HG03439 (cell line): ENCODE results near the gene MAPK12.

Experiments used
- ATAC-seq: cut with Tn5 transposase; IDR thresholded peaks from one replicate; pipeline ENCODE4 v1.9.1; 2021; ENCODE audit warnings: mild to moderate bottlenecking, moderate library complexity; ENCODE audit not compliant: unreplicated experiment

The MAPK12 gene

DNA sequence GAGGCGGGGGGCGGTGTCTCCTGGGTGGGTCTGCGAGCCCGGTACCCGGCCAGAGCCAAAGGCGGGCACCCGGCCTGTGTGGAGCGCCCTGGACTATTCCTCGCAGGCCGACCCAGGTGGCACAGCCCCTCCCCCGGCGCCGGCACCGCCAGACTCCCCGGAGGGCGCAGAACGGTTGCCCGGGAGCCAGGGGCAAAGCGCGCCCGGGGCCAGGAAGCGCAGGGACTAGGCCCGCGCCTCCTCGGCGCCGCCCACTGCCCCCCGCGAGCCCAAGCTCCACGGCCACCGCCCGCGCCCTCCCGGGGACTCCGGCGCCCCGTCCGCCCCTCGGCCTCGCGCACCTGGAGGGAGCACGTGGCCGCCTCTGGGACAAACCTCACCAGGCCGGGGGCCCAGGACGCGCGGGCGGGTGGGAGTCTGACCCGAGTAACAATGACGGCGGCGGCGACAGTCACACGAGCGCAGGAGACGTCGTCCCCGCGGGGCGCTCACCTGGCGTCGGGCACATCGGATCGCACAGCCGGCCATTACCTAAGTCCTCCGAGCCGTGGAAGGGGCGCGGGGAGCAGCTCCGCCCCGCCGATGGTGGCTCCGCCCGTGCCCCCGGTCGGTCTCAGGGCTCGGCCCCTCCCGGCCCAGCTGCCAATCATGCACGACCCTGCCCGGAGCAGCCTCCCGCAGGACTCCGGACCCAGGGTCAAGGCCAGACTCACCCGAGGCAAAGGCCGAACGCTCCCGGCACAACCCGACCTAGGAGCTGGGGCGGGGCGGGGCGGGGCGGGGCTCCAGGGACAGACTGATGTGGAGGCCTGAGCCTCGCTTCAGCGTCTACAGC lies 38.5 kb upstream of the MAPK12 start:
- ATAC-seq: no peak

DNA sequence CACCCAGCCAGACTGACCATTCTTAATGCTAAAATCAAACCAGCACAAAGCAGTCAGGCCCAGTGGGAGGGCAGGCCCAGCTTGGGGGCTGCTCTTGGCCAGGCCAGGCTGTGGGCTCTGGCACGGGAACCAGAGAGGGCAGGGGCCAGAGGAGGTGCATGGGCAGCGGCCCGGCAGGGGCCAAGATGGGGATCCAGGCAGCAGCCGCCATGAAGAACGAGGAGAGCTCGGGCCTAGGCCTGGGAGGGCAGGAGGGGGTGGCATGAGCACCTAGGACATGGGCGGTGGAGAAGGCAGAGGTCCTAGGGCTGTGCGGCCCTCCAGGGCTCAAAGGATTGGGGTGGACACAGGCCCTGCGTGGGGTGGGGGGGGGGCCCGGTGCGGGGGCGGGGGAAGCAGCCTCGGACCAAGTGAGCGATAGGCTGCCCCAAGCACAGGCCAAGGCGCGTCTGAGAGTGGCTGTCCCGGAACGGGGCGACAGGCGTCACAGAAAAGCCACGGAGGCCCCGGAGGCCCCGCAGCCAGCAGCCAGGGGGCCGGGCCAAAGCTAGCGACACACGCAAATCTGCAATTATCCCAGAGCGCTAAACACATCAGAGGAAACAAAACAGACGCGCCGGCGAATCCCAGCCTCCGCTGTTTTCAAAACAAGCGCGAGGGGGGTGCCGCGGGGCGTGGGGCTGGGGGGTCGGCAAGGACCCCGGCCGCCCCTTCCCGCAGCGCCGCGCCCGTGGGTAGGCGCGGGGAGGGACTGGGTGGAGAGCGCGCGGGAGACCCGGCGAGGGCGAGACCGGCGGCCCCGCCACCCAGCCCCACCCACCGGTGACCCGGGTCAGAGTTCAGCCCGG lies 37.7 kb upstream of the MAPK12 start:
- ATAC-seq: no peak

DNA sequence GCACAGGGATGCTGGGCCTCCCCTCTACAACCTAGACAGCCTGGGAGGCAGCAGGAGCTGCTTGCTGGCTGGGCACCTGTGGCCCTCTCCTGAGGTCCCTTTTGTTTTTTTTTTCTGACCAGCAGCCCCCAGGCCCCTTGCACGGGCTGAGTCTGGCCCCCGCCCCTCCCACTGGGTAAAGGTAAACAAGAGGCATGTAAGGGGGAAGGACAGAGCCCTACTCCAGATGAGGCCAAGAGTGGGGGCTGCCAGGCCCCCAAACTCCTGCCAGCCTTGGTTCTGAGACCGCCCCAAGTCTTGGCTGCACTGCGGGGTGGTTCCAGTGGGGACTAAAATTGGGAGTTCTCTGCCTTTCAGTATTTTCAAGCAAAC lies 36.8 kb upstream of the MAPK12 start:
- ATAC-seq: no peak

DNA sequence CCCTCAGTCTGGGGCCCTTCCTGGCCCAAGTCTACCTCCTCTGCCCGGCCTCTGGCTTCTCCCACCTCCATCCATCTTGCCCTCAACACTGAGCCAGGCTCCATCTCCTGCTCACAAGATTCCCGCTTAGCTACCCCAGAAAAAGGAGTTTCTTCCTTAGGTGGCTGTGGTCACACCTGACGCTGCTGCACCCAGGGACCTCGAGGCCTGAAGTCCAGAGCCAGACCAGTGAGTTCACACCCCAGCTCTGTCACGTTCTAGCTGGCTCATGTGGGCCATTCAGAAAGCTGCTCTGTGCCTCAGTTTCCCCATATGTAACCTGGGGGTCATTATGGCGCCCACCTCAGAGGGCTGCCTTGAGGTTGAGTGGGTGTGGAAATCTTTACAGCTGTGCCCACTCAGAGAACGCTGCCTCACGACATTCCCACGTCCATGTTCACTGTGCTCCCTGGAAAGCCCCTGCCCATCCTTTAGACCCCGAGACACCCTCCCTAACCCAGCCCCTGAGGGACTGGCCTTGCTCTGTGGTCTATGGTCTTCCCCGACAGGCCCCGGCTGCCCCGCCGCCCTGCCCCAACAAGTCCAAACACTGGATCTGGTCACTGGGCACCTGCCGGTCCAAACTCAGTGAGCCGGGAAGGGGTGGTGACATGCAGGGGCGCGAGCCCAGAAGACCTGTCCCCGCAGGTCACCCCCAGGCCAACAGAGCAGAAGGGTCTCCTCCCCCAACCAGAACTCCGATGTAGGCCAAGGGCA lies 36.2 kb upstream of the MAPK12 start:
- ATAC-seq: no peak

DNA sequence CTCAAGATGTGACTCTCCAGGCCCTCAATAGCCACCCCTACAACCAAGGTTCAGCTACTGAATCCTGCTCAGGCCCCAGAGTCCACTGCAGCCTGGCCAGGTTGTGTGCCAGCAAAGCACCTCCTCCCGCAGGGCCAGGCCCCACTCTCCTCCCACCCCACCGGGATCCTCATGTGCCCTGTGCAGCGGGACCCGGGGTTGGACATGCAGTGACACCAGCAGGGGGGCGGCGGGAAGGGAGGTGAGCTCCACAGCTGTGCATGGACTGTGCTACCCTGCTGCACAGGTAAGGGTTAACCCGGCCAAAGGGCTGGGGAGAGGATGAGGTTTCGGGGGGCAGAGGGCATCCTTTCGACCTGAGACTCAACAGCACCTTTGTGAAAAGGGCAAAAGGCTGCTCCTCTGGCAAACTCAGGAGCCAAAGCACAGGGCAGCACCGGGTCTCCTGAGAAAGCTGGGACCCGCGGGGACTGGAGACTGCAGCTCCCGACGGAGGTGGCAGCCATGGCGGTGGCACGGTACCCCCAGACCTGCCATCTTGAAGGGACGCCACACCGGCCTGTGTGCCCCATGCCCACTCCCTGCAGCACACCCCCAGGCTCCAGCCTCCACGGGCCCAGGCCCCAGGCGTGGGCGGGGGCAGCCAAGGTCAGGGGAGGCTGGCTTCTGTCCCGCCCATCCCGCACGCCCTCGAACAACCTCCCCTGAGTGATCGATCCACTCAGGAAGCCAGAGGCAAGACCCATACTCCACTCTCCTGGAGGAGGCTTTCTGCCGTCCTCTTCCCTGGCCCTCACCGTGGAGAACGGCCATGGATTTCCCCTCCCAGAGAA lies 35.4 kb upstream of the MAPK12 start:
- ATAC-seq: no peak

DNA sequence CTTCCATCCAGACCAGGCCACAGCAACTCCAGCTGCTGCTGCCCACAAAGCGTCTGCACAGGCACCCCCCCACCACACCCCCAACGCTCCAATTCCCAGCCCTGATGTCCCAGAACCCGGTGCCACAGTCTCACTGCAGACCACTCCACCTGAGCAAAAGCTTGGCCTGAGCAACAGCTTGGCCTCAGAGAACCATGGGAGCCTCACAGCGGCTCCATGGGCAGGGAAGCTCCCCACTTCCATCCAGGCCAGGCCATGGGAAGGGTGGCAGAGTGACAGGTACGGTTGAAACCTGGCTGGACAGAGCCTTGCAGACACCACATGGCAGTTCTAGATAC lies 32.8 kb upstream of the MAPK12 start:
- no peak for ATAC-seq

DNA sequence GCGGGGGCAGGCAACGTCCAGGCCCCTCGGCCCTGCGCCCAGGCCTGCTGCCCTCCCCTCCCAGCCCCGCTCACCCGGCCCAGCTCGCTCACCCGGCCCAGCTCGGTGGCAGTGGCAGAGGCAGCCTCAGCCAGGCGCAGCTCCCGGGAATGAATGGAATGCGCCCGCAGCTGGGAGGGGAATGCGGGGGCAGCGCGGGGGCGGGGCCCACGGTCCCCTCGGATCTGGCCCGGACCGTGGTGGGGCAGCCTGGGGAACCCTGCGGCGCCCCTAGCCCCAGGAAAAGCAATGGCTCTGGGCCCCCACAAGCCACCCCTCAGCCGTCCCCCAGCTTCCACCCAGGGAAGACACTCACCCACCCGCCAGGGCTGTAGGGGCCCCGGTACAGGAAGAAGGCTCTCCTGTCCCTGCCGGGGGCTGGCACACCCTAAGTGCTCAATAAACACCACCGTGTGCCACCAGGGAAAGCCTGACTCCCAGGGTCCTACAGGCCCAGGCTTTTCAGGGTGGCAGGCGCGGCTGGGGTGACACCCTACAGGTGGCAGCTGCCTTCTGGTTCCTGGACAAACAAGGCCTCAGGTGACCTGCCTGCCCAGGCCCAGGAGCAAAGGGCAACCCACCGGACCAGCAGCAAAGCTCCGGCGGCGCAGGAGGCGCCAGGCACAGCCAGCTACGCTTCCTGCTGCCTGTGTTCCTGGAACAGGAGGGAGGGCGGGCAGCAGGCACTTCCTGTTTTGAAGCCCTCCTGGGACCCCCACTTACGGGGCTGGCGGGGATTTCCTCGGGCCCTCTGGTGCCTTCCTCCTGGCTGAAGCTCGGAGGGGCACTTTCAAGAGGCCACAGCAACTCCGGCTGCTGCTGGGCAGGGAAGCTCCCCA lies 32.2 kb upstream of the MAPK12 start:
- no peak for ATAC-seq

DNA sequence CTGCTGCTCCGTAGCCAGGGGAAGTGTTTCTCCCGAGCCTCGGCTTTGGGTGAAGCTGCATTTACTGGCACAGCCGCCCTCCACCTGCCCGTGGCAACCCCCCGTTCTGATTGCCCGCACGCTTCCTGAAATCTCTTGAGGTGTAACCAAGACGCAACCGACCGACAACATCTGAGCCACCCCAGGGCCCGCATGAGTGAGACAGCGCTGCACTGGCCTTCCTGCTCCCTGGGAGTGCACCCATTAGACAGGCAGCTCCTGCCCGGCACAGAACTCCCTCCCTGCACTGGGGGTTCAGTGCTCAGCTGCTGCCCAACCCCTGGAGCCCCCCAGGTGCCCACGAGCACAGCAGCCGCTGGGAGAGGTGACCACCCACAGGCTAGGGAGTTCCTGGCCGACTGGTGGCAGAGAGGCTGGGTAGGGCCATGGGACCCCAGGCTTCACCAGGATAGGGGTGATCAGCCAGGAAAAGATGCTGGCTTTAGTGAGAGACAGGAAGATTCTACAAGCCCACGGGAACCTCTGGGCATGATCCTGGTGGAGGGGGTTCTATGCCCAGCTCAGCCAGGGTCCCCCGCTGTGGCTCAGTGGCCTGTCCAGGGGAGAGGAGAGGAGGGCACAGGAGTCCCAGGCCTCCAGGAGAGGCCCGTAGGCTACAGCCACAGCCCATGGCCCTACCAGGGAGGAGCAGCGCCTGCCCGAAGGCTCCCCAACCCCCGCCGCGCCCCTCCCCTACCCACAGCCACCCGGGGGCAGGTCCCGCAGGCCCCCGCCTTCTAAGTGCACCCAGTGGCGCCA lies 31.4 kb upstream of the MAPK12 start:
- no peak for ATAC-seq

DNA sequence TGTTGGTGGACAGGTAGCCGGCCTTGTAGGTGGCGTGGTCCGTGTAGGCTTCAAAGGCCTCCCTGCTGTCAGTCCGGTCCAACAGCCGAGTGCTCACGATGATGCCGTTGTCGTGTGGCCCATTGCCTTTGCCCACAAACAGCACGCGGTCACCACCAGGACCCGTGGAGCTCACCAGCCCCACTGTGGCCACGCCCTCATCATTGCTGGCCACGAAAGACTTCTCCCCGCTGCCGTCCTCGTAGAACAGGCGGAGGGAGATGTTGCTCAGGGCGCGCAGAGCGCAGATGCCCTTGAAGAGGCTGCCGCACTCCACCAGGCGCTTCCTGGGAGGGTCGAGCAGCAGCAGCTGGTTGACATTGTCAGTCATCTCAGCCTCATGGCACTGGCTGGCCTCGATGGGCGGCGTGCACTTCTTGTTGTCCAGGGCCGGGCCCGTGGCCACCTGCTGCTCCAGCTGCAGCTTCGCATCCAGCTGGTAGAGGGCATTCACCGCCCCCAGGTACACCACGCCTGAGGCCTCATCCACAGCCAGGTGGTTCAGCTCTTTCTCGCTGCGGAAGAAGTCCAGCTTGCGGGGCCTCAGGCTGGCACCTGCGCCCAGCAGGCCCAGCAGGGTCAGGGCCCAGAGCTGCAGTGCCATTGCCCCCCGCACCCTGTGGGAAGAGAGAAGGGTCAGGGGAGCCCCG lies 28.6 kb upstream of the MAPK12 start:
- ATAC-seq: no peak

DNA sequence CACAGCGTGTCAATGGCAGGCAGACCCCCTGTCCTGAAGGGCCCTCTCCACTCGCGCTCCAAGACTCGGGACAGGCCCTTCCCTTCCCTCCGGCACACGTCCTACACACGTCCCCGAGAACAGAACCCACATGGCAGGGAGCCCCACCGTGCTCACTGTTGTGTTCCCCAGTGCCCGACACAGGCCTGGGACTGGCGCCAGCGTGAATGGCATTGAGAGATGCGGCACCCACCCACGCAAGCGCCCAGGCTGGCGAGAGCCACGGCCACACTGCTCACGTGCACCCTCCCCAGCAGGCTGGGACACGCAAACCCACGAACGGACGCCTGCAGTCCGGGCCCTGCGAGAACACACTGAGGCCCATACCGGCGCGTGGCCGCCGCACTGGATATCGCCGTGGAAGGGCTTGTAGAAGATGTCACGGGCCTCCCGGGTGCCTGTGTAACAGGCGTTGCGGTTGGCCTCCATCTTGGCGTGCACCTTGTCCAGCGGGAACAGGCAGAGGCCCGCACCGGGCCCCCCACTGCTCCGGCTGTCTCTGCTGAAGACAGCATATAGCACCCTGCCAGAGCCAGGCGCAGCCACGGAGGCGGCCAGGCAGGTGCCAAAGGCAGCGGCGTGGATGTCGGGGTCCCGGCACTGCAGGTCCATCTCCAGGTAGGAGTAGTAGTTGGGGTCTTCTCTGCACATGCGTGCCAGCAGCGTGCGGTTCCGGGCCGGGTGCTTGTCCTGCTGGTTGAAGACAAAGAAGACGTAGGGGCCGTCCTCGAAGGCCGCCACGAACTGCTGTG lies 27.9 kb upstream of the MAPK12 start:
- no peak for ATAC-seq

DNA sequence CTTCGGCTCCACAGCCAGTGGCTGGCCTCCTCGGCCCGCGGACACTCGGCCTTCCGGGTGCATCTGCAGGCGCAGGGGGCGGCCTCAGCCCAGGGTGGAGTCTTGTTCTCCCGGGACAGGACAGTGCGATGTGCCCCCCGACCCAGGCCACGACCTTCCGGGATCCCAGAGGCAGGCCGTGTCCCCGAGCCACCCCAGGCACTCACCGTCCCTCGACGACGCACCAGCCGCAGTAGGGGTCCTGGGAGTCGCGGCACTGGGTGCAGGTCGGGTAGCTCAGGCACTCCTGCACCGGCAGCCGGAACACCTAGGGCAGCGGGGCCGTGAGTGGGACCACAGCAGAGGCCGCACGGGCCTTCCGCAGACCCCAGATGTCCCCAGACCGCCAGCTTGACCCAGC lies 26.2 kb upstream of the MAPK12 start:
- no peak for ATAC-seq

DNA sequence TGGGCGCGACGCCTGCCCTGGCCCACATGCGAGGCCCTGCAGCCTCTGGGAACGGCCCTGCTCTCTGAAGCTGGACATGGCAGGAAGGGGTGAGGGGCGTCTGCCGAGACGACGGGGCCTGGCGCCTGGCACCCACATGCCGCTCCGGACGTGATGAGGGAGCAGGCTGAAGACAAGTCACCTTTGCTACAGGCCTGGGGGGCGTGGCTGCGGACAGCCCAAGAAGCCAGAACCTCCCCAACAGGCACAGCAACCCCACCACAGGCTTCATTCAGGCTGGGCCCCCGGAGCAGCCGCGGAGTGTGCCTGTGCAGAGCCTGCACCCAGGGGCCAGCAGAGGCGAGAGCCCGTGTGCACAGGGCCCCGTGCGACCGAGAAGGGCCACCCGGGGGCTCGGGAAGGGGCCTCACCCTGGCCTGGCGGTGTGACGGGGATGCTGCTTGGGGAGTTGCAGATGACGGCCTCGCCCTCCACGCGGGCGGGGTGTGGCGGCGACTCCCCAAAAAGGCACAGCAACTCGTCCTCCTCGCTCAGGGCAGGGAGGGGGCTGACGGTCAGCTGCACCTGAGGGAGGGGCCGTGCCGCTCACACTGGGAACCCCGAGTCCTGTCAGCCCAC lies 25.3 kb upstream of the MAPK12 start:
- no peak for ATAC-seq

DNA sequence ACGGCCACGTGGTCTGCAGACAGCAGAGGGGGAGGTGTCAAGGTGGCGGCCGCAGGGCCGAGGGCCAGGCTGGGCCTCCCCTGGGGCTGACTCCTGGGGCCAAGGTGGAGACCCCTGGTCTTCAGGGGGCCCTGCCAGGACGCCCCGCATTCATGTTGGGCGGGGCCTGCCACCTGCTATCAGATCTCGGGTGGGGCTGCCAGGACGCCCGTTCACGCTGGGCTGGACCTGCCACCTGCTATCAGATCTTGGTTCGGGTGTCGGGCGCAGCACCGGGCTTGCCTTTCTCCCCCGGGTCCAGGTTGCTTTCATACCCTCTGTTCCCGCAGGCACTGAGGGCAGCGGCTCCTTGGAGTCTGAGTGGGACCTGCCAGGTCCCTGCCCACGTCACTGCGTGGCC lies 24.8 kb upstream of the MAPK12 start:
- ATAC-seq: no peak

DNA sequence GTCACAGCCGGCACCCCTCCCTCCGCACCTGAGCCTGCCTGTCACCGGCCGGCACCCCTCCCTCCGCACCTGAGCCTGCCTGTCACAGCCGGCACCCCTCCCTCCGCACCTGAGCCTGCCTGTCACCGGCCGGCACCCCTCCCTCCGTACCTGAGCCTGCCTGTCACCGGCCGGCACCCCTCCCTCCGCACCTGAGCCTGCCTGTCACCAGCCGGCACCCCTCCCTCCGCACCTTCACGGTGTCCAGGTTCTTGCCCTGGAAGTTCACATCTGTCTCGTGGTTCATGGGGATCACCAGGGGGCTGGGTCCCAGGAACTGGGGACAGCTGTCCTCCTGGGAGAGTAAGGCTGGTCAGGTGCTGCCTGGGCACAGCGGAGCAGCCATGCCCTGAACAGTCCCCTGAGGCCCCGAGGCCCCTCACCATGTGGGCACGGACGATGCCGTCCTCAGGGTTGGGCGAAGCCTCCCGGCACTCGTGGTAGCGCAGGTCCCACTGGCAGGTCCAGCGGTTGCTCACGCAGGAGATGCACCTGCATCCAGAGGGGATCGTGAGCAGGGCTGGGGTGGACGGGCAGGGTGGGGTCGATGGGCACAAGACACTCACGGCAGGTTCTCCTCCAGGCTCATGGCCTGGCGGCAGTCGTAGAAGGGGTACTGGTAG lies 24.2 kb upstream of the MAPK12 start:
- no peak for ATAC-seq

DNA sequence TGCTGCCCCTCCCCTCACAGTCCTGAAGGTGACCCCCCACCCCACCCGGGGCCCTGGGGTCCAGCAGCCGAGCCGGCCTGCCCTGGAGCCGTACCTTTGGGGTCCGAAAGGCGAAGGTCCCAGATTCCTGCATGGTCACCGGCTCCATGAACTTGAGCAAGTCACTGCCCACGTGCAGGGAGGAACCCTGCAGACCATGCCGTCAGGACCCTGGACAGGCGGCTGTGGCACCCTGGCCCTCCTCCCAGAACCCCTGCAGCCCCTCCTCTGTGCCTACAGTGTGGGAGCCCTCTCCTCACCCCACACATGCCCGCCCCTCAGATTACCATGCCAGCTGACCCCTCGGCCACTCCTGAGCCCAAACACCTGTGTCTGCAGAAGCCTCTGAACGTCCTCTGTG lies 23.0 kb upstream of the MAPK12 start:
- ATAC-seq: no peak

DNA sequence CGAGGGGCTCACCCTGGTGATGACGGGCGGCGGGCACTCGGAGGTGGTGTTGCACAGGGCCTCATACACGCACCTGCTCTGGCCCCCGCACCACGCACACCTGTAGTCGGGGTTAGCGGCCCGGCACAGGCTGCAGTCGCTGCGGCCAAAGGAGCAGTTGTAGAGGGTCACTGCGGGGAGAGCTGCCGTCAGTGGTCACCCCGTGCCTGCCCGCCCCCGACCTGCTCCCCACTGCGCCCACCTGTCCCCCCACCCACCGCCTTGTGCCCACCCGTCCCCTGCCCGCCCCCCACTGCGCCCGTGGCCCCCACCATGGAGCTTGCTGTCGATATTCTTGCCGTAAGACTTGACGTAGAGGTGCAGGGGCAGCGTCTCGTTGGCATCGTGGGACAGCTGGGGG lies 22.3 kb upstream of the MAPK12 start:
- ATAC-seq: no peak
